Astrocyte (in vitro differentiated cells and primary cell): Measurements from ENCODE around the gene PHF21B. TPM values are rescaled to one million over a fixed set of nuclear protein-coding genes. Genes with fewer than 3 reads are reported as not detected.

Experiments
- DNase-seq: peaks from one replicate; pipeline ENCODE4 v3.0.0-alpha.2; 2010; ENCODE audit warnings: low read depth
- FAIRE-seq: peaks from 2 replicates; lab custom pipeline; 2011; peaks lifted over from hg19 to GRCh38; lab: Jason Lieb, UNC
- H2AFZ ChIP-seq: 2 replicates; pipeline ENCODE4 v1.6.0; 2012; ENCODE audit warnings: low read depth, low read length, inconsistent platforms
- H3K27ac ChIP-seq: 2 replicates; pipeline ENCODE4 v1.5.1; 2011; ENCODE audit warnings: low read depth, low read length, inconsistent platforms
- H3K27me3 ChIP-seq: 2 replicates; pipeline ENCODE4 v1.6.0; 2011; ENCODE audit warnings: low read length, inconsistent platforms; ENCODE audit not compliant: insufficient read depth
- H3K36me3 ChIP-seq: 2 replicates; pipeline ENCODE4 v1.5.1; 2011; ENCODE audit warnings: low read length, inconsistent platforms; ENCODE audit not compliant: insufficient read depth
- H3K4me1 ChIP-seq: 2 replicates; pipeline ENCODE4 v1.5.1; 2011; ENCODE audit warnings: low read length, inconsistent platforms; ENCODE audit not compliant: insufficient read depth
- H3K4me2 ChIP-seq: 2 replicates; pipeline ENCODE4 v1.6.0; 2012; ENCODE audit warnings: low read length, inconsistent platforms
- H3K4me3 ChIP-seq: 2 replicates; pipeline ENCODE4 v1.5.1; 2011; ENCODE audit warnings: low read depth, mild to moderate bottlenecking, low read length, inconsistent platforms; ENCODE audit not compliant: insufficient read depth
- H3K79me2 ChIP-seq: 2 replicates; pipeline ENCODE4 v1.6.0; 2012; ENCODE audit warnings: mild to moderate bottlenecking, low read length, inconsistent platforms; ENCODE audit not compliant: insufficient read depth
- H3K9ac ChIP-seq: 2 replicates; pipeline ENCODE4 v1.6.0; 2012; ENCODE audit warnings: mild to moderate bottlenecking, low read length, inconsistent platforms
- H3K9me3 ChIP-seq: 2 replicates; pipeline ENCODE4 v1.5.1; 2012; ENCODE audit warnings: low read depth, mild to moderate bottlenecking, low read length, inconsistent platforms; ENCODE audit not compliant: insufficient read depth
- H4K20me1 ChIP-seq: 2 replicates; pipeline ENCODE4 v1.6.0; 2012; ENCODE audit warnings: low read length, inconsistent platforms; ENCODE audit not compliant: insufficient read depth
- H3K27ac Mint-ChIP-seq: one replicate; pipeline ENCODE4 v1.8.0; 2021; ENCODE audit warnings: mild to moderate bottlenecking, mixed read lengths; ENCODE audit not compliant: unreplicated experiment
- H3K27me3 Mint-ChIP-seq: one replicate; pipeline ENCODE4 v1.8.0; 2021; ENCODE audit warnings: low read depth, mixed read lengths; ENCODE audit not compliant: unreplicated experiment
- H3K36me3 Mint-ChIP-seq: one replicate; pipeline ENCODE4 v1.8.0; 2021; ENCODE audit warnings: low read depth, mixed read lengths; ENCODE audit not compliant: unreplicated experiment
- H3K4me1 Mint-ChIP-seq: one replicate; pipeline ENCODE4 v1.8.0; 2021; ENCODE audit warnings: low read depth, mixed read lengths; ENCODE audit not compliant: unreplicated experiment
- H3K4me3 Mint-ChIP-seq: one replicate; pipeline ENCODE4 v1.8.0; 2021; ENCODE audit warnings: mild to moderate bottlenecking, moderate library complexity, mixed read lengths; ENCODE audit not compliant: unreplicated experiment
- H3K9me3 Mint-ChIP-seq: one replicate; pipeline ENCODE4 v1.8.0; 2021; ENCODE audit warnings: mild to moderate bottlenecking, mixed read lengths; ENCODE audit not compliant: unreplicated experiment
- EZH2 ChIP-seq: IDR thresholded peaks from 2 replicates; pipeline ENCODE4 v1.6.1; 2012; ENCODE audit warnings: mild to moderate bottlenecking, low read length, inconsistent platforms; ENCODE audit not compliant: insufficient read depth
- total RNA-seq: library from RNA; stranded (reverse); gene quantifications from 2 replicates; pipeline ENCODE4 v1.2.1, GENCODE V29; 2021
- TF ChIP-seq, protein P1 (sequence below): IDR thresholded peaks from 2 replicates; pipeline ENCODE4 v1.5.1; 2011; ENCODE audit warnings: low read depth, mild to moderate bottlenecking, inconsistent platforms, low read length, moderate library complexity; ENCODE audit not compliant: insufficient read depth

The PHF21B gene
- total RNA-seq, 1 donor from 2014 or later, result 6.3 TPM

DNA sequence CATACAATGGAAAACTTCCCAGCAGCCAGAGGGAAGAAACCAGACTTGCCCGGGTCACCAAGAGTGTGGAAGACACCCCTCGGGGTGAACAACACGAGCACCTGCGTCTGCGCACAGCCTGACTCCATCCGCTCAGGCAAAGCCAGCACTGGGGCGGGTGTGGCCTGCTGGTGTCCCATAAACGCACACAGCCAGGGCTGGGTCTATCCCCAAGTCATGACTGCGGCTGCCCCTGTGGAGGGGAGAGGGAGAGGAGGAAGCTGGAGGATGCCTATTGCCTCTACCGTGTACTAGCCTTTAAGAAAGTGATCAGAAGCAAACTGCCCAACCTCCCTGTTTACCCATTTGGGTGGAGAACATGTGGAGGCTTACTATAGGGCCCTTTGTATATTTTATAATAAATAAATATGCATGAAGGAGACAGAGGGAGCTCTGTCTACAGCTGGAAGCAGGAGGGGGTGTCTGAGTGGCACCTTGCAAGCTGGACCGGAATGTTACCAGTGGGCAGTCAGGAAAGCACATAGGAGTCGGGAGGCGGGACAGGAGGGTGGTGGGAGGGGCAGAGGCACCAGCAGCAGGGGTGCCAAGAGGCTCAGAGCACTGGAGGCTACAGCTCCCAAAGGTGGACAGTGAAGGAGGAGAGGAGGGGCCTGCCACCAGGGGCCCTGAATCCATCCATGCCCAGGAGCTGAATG is 79.6 kb downstream of the PHF21B start:
- peaks cover 6% of the 10 kb centered on the region for H3K4me1 Mint-ChIP-seq
- FAIRE-seq, result no peak

DNA sequence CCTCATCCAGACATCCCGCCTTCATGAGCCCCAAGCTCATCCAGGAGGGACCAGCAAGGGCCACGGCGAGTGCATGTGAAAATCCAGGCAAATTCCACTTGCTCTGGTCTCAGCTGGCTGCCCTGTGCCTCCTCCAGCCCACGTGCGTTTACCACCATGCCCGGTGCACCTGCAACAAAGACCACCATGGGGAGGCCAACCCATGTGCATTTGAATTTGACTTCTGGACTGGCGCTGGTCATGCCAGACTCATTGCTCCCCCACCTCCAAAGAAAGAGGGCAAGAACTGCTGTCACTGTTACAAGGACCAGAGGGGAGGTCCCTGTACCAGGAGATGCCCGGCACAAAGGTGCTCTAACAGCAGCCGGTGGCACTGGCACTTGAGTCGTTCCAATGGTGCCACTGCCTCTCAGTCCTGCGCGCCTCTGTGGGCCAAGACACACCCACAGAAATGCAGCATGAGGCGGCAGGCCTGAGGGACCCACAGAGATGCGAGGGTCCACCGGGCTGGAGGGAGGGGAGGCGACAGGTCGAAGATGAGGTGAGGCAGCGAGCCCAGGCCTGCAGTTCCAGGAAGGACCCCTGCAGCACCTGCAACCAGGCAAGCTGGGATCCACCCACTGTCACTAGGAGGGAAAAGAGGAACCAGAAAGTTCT is 80.3 kb downstream of the PHF21B start:
- peaks cover 2% of the 10 kb centered on the region for H3K27me3 ChIP-seq
- no peaks in the 10 kb centered on the region for H4K20me1 ChIP-seq
- H3K36me3 Mint-ChIP-seq, result peaks cover 6% of the 10 kb centered on the region
- no peak for DNase-seq
- H3K4me3 ChIP-seq, result no peak overlapping the region
- no peak overlapping the region for H3K27ac ChIP-seq
- no peaks in the 10 kb centered on the region for H3K9me3 ChIP-seq
- TF ChIP-seq EZH2, result no peak
- TF ChIP-seq, protein P1, sequence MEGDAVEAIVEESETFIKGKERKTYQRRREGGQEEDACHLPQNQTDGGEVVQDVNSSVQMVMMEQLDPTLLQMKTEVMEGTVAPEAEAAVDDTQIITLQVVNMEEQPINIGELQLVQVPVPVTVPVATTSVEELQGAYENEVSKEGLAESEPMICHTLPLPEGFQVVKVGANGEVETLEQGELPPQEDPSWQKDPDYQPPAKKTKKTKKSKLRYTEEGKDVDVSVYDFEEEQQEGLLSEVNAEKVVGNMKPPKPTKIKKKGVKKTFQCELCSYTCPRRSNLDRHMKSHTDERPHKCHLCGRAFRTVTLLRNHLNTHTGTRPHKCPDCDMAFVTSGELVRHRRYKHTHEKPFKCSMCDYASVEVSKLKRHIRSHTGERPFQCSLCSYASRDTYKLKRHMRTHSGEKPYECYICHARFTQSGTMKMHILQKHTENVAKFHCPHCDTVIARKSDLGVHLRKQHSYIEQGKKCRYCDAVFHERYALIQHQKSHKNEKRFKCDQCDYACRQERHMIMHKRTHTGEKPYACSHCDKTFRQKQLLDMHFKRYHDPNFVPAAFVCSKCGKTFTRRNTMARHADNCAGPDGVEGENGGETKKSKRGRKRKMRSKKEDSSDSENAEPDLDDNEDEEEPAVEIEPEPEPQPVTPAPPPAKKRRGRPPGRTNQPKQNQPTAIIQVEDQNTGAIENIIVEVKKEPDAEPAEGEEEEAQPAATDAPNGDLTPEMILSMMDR, result no peak
- no peak overlapping the region for H3K27ac Mint-ChIP-seq
- no peak overlapping the region for H3K9ac ChIP-seq
- no peaks in the 10 kb centered on the region for H3K79me2 ChIP-seq
- no peak overlapping the region for H3K4me3 Mint-ChIP-seq
- no peaks in the 10 kb centered on the region for H3K27me3 Mint-ChIP-seq
- peaks cover under 1% of the 10 kb centered on the region for H3K9me3 Mint-ChIP-seq
- H3K4me1 ChIP-seq, result peaks cover 3% of the 10 kb centered on the region
- no peak overlapping the region for H3K4me2 ChIP-seq
- no peaks in the 10 kb centered on the region for H3K36me3 ChIP-seq
- no peak overlapping the region for H2AFZ ChIP-seq
- no peak for FAIRE-seq
- H3K4me1 Mint-ChIP-seq, result peaks cover 6% of the 10 kb centered on the region

More for the DNA sequence above, 79.6 kb downstream of the PHF21B start:
- Mint-ChIP-seq H3K9me3 (no peaks in the 10 kb centered on the region), H3K36me3 (peaks cover 5% of the 10 kb centered on the region), H3K27ac (peak overlapping the region; percentile 34), H3K4me3 (no peak overlapping the region), H3K27me3 (no peaks in the 10 kb centered on the region)
- Histone ChIP-seq H3K4me2 (no peak overlapping the region), H3K27me3 (peaks cover 2% of the 10 kb centered on the region), H3K79me2 (no peaks in the 10 kb centered on the region), H3K9me3 (no peaks in the 10 kb centered on the region), H3K9ac (no peak overlapping the region), H2AFZ (no peak overlapping the region), H4K20me1 (peaks cover 3% of the 10 kb centered on the region), H3K27ac (no peak overlapping the region), H3K4me1 (peaks cover 3% of the 10 kb centered on the region), H3K4me3 (no peak overlapping the region), H3K36me3 (no peaks in the 10 kb centered on the region)
- DNase-seq, result no peak
- TF ChIP-seq, protein P1, result no peak
- no peak for TF ChIP-seq EZH2
